HG03280 (cell line): ENCODE data around the gene C16orf74.

ENCODE experiments used
- ATAC-seq: cut with Tn5 transposase; IDR thresholded peaks from one replicate; pipeline ENCODE4 v1.9.1; 2021; ENCODE audit warnings: mild to moderate bottlenecking, moderate library complexity; ENCODE audit not compliant: unreplicated experiment

The C16orf74 gene

GRCh38 chr16:85659805-85660511 is 90.9 kb downstream of the C16orf74 start:
- ATAC-seq: no peak

GRCh38 chr16:85659336-85659735 is 91.6 kb downstream of the C16orf74 start:
- no peak for ATAC-seq

- ATAC-seq: no peak
These were observed 92.2 kb downstream of the C16orf74 start for GRCh38 chr16:85658504-85659326.

- ATAC-seq: no peak
These were observed 92.9 kb downstream of the C16orf74 start for GRCh38 chr16:85657996-85658395.
